Stimulated activated naive CD8-positive, alpha-beta T cell treated with anti-CD3 and anti-CD28 coated beads, Interleukin-15, amount 100 ng/mL, for 72 hours (primary cell): ENCODE results near the gene RERG.

Experiments
- ATAC-seq: fragments of 150-1000 bp; cut with Tn5 transposase; 2 replicates; pipeline ENCODE4 v1.10.0; 2021; ENCODE audit warnings: mild to moderate bottlenecking, moderate library complexity
- DNase-seq, 2 donors: peaks; one replicate each; pipeline ENCODE4 v3.0.0; 2021 to 2022
- H3K27ac Mint-ChIP-seq, 2 donors: one replicate each; pipeline ENCODE4 v1.8.0; 2022; ENCODE audit warnings: mild to moderate bottlenecking in 2 of 2, mixed read lengths in 2 of 2, moderate library complexity in 2 of 2
- H3K27me3 Mint-ChIP-seq: one replicate; pipeline ENCODE4 v1.8.0; 2022; ENCODE audit warnings: mixed read lengths
- H3K4me1 Mint-ChIP-seq: one replicate; pipeline ENCODE4 v1.8.0; 2022; ENCODE audit warnings: mild to moderate bottlenecking, mixed read lengths
- H3K4me3 Mint-ChIP-seq, 2 donors: one replicate each; pipeline ENCODE4 v1.8.0; 2022; ENCODE audit warnings: mild to moderate bottlenecking in 2 of 2, mixed read lengths in 2 of 2, moderate library complexity in 1 of 2
- H3K9me3 Mint-ChIP-seq, 2 donors: one replicate each; pipeline ENCODE4 v1.8.0; 2022; ENCODE audit warnings: mixed read lengths in 2 of 2

The RERG gene

GRCh38 chr12:15181017-15181683 is 40.1 kb downstream of the RERG start:
- no peaks in the 10 kb centered on the region for H3K27me3 Mint-ChIP-seq
- DNase-seq = no peak
- no peaks in the 10 kb centered on the region for H3K9me3 Mint-ChIP-seq
- no peak overlapping the region for H3K4me3 Mint-ChIP-seq
- ATAC-seq = no peak
- H3K4me1 Mint-ChIP-seq = no peaks in the 10 kb centered on the region
- H3K27ac Mint-ChIP-seq = no peak overlapping the region

GRCh38 chr12:15180325-15180724 is 40.9 kb downstream of the RERG start:
- Mint-ChIP-seq H3K27ac (no peak overlapping the region), H3K27me3 (peaks cover 7% of the 10 kb centered on the region), H3K4me3 (no peak overlapping the region), H3K4me1 (no peaks in the 10 kb centered on the region), H3K9me3 (no peaks in the 10 kb centered on the region)
- ATAC-seq (no peak), DNase-seq (no peak)

GRCh38 chr12:15179672-15180071 is 41.5 kb downstream of the RERG start:
- H3K4me3 Mint-ChIP-seq = no peak overlapping the region
- peaks cover 7% of the 10 kb centered on the region for H3K27me3 Mint-ChIP-seq
- H3K27ac Mint-ChIP-seq = no peak overlapping the region
- ATAC-seq = no peak
- DNase-seq = no peak
- H3K9me3 Mint-ChIP-seq = no peaks in the 10 kb centered on the region
- H3K4me1 Mint-ChIP-seq = no peaks in the 10 kb centered on the region

GRCh38 chr12:15173142-15173541 is 48.1 kb downstream of the RERG start:
- H3K4me3 Mint-ChIP-seq = no peak overlapping the region
- H3K27ac Mint-ChIP-seq = no peak overlapping the region
- H3K27me3 Mint-ChIP-seq = peaks cover 15% of the 10 kb centered on the region
- peaks cover 0 to 5% of the 10 kb centered on the region in 2 donors for H3K9me3 Mint-ChIP-seq
- H3K4me1 Mint-ChIP-seq = no peaks in the 10 kb centered on the region
- no peak for ATAC-seq
- DNase-seq = no peak

GRCh38 chr12:15172060-15172822 is 49.0 kb downstream of the RERG start:
- ATAC-seq (no peak), DNase-seq (no peak)
- Mint-ChIP-seq H3K27ac (no peak overlapping the region), H3K27me3 (peaks cover 15% of the 10 kb centered on the region), H3K9me3 (peaks cover 0 to 5% of the 10 kb centered on the region in 2 donors), H3K4me3 (no peak overlapping the region), H3K4me1 (no peaks in the 10 kb centered on the region)

GRCh38 chr12:15171012-15171655 is 50.1 kb downstream of the RERG start:
- H3K27ac Mint-ChIP-seq = no peak overlapping the region
- H3K27me3 Mint-ChIP-seq = peaks cover 15% of the 10 kb centered on the region
- H3K9me3 Mint-ChIP-seq = peaks cover 0 to 5% of the 10 kb centered on the region in 2 donors
- ATAC-seq = no peak
- DNase-seq = no peak
- no peaks in the 10 kb centered on the region for H3K4me1 Mint-ChIP-seq
- H3K4me3 Mint-ChIP-seq = no peak overlapping the region

- Mint-ChIP-seq H3K4me1 (peaks cover 5% of the 10 kb centered on the region), H3K4me3 (no peak overlapping the region), H3K27me3 (peaks cover 8% of the 10 kb centered on the region), H3K27ac (no peak overlapping the region), H3K9me3 (no peaks in the 10 kb centered on the region)
- ATAC-seq (no peak), DNase-seq (no peak)
Observed at GRCh38 chr12:15168026-15168678, 53.1 kb downstream of the RERG start.

GRCh38 chr12:15165012-15165659 is 56.1 kb downstream of the RERG start:
- ATAC-seq = no peak
- no peaks in the 10 kb centered on the region for H3K9me3 Mint-ChIP-seq
- DNase-seq = no peak
- no peaks in the 10 kb centered on the region for H3K27me3 Mint-ChIP-seq
- no peak overlapping the region for H3K27ac Mint-ChIP-seq
- peaks cover 5% of the 10 kb centered on the region for H3K4me1 Mint-ChIP-seq
- H3K4me3 Mint-ChIP-seq = no peak overlapping the region

- H3K4me3 Mint-ChIP-seq = no peak overlapping the region
- ATAC-seq = no peak
Observed at GRCh38 chr12:15163030-15163976, 57.9 kb downstream of the RERG start.

GRCh38 chr12:15158083-15158482 is 63.1 kb downstream of the RERG start:
- Mint-ChIP-seq H3K27ac (no peak overlapping the region), H3K4me1 (no peaks in the 10 kb centered on the region), H3K27me3 (no peaks in the 10 kb centered on the region), H3K9me3 (no peaks in the 10 kb centered on the region), H3K4me3 (no peak overlapping the region)
- no peak for DNase-seq
- no peak for ATAC-seq

More at GRCh38 chr12:15163030-15163976, 57.9 kb downstream of the RERG start:
- Mint-ChIP-seq H3K9me3 (no peaks in the 10 kb centered on the region), H3K27me3 (no peaks in the 10 kb centered on the region), H3K4me1 (peaks cover 5% of the 10 kb centered on the region), H3K27ac (no peak overlapping the region)
- DNase-seq = no peak

GRCh38 chr12:15157269-15157671 is 63.9 kb downstream of the RERG start:
- Mint-ChIP-seq H3K4me1 (no peaks in the 10 kb centered on the region), H3K27me3 (no peaks in the 10 kb centered on the region), H3K9me3 (no peaks in the 10 kb centered on the region), H3K4me3 (no peak overlapping the region), H3K27ac (no peak overlapping the region)
- no peak for DNase-seq
- no peak for ATAC-seq

- Mint-ChIP-seq H3K4me1 (no peaks in the 10 kb centered on the region), H3K27ac (no peak overlapping the region), H3K9me3 (no peaks in the 10 kb centered on the region), H3K27me3 (no peaks in the 10 kb centered on the region), H3K4me3 (no peak overlapping the region)
- DNase-seq (no peak), ATAC-seq (no peak)
Observed at GRCh38 chr12:15155271-15155670, 65.9 kb downstream of the RERG start.

GRCh38 chr12:15154103-15154502 is 67.1 kb downstream of the RERG start:
- Mint-ChIP-seq H3K4me1 (no peaks in the 10 kb centered on the region), H3K4me3 (no peak overlapping the region), H3K27me3 (no peaks in the 10 kb centered on the region), H3K9me3 (no peaks in the 10 kb centered on the region), H3K27ac (no peak overlapping the region)
- ATAC-seq (no peak), DNase-seq (no peak)

- H3K27me3 Mint-ChIP-seq = no peaks in the 10 kb centered on the region
- no peaks in the 10 kb centered on the region for H3K4me1 Mint-ChIP-seq
- ATAC-seq = no peak
- no peak overlapping the region for H3K4me3 Mint-ChIP-seq
- no peak for DNase-seq
- H3K9me3 Mint-ChIP-seq = no peaks in the 10 kb centered on the region
- H3K27ac Mint-ChIP-seq = no peak overlapping the region
Observed at GRCh38 chr12:15152868-15153267, 68.3 kb downstream of the RERG start.
